ENCODE data around the gene RNF149. TPM values are rescaled to one million over a fixed set of nuclear protein-coding genes. Genes with fewer than 3 reads are reported as not detected.

Gene RNF149
- total and polyA plus RNA-seq, 9 of the 15 experiments (the other 6 are each of a cell fraction or from before 2014, with no cell fraction given): 9.0 to 31.5 (median 22.8) TPM

DNA sequence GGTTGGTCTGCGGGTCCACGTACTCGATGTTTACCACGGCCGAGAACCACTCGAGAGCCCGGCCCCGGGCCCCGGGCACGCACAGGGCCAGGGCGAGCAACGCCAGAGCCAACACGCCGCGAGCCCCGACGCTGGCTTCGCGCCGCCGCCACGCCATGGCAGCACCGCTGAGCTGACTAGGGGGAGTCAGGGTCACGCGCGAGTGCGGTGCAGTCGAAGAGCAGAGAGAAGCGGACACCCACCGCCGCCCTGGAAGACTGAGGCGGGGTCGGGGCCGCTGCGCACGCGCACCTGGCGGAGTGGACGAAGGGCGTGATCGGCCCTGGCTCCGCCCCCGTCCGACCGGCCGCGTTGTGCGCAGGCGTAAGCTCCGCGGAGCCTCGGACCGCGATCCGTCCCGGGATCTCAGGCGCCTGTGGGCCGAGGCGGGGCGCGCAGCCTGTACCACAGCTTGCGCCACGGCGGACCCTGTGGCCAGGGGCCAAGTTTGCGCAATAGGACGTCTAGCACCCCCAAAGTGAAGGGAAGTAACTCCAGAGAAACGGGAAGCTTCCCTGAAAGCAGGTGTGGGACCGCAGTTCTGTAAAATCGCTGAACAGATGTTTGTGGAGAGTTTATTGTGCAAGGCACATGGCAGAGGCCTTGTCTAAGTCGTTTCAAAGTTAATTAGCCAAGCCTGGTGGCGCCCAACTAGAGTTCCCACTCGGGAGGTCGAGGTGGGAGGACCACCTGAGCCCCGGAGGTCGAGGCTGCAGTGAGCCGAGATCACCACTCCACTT is at the start of gene RNF149 (continued):
- TF ChIP-seq BRF1 (IDR thresholded peaks at IDR 0.05; ENCODE audit: borderline replicate concordance, extremely low read depth, insufficient read length) (no peak), FOS (IDR thresholded peaks at IDR 0.05; ENCODE audit: extremely low read depth, insufficient read length) (no peak), ATF7 (IDR thresholded peaks at IDR 0.05) (peak; percentile 80), SMAD3 (CRISPR knock-in tag; conservative IDR thresholded peaks at IDR 0.05) (no peak), ZNF644 (tag; IDR thresholded peaks at IDR 0.05; ENCODE audit: low read depth) (0 out of 2 replicates have a peak, but pooled peaks have one; percentile 31), NFE2L1 (tag; IDR thresholded peaks at IDR 0.05; ENCODE audit: borderline replicate concordance, low read depth) (no peak), TGIF2 (CRISPR knock-in tag; IDR thresholded peaks at IDR 0.05) (no peak), FIP1L1 (IDR thresholded peaks at IDR 0.05; ENCODE audit: low read depth, low read length, poor library complexity, severe bottlenecking) (peak; percentile 82), TSC22D4 (tag; IDR thresholded peaks at IDR 0.05) (no peak), NR4A1 (CRISPR knock-in tag; IDR thresholded peaks at IDR 0.05) (peak; percentile 80; the same call in 1 of the 2 replicates), NR4A1 (tag; IDR thresholded peaks at IDR 0.05) (no peak; the same call in 1 of the 2 replicates), ZNF696 (CRISPR knock-in tag; conservative IDR thresholded peaks at IDR 0.05) (no peak), ETV6 (IDR thresholded peaks at IDR 0.05; ENCODE audit: borderline replicate concordance in 1 of 2, low read depth in 2 of 2, low read length in 1 of 2) (peak in 1 of 2 experiments; percentile 67; a peak in 2 of 4 replicates), ETV6 (CRISPR knock-in tag; IDR thresholded peaks at IDR 0.05; ENCODE audit: borderline replicate concordance) (no peak; the same call in 1 of the 2 replicates), CHD4 (IDR thresholded peaks at IDR 0.05; ENCODE audit: insufficient read depth, insufficient replicate concordance, low read depth, low read length, poor library complexity, severe bottlenecking) (no peak), ZNF668 (CRISPR knock-in tag; IDR thresholded peaks at IDR 0.05) (peak; percentile 56; the same call in 1 of the 2 replicates), TCF7L2 (IDR thresholded peaks at IDR 0.05; ENCODE audit: low read depth, low read length) (no peak), TRIM24 (IDR thresholded peaks at IDR 0.05) (peak in 1 of 2 experiments; percentile 66; a peak in 2 of 4 replicates), BDP1 (IDR thresholded peaks at IDR 0.05; ENCODE audit: insufficient read depth, insufficient read length) (no peak), TOE1 (IDR thresholded peaks at IDR 0.05; ENCODE audit: borderline replicate concordance) (peak; percentile 53; the same call in 1 of the 2 replicates), TOE1 (CRISPR knock-in tag; IDR thresholded peaks at IDR 0.05; ENCODE audit: borderline replicate concordance, low read depth) (no peak; the same call in 1 of the 2 replicates), CBX3 (IDR thresholded peaks at IDR 0.05; ENCODE audit: borderline replicate concordance in 1 of 2, low read length in 2 of 2) (peak in 1 of 2 experiments; percentile 48; a peak in 1 of 3 replicates)
- TF ChIP-seq, protein P1, sequence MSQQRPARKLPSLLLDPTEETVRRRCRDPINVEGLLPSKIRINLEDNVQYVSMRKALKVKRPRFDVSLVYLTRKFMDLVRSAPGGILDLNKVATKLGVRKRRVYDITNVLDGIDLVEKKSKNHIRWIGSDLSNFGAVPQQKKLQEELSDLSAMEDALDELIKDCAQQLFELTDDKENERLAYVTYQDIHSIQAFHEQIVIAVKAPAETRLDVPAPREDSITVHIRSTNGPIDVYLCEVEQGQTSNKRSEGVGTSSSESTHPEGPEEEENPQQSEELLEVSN (IDR thresholded peaks at IDR 0.05; ENCODE audit: borderline replicate concordance in 1 of 2, extremely low read depth in 1 of 2, insufficient read depth in 1 of 2, insufficient read length in 1 of 2, low read depth in 1 of 2, low read length in 1 of 2, poor library complexity in 1 of 2, severe bottlenecking in 1 of 2): peak; percentile 60 to 61
- TF ChIP-seq, protein P2, sequence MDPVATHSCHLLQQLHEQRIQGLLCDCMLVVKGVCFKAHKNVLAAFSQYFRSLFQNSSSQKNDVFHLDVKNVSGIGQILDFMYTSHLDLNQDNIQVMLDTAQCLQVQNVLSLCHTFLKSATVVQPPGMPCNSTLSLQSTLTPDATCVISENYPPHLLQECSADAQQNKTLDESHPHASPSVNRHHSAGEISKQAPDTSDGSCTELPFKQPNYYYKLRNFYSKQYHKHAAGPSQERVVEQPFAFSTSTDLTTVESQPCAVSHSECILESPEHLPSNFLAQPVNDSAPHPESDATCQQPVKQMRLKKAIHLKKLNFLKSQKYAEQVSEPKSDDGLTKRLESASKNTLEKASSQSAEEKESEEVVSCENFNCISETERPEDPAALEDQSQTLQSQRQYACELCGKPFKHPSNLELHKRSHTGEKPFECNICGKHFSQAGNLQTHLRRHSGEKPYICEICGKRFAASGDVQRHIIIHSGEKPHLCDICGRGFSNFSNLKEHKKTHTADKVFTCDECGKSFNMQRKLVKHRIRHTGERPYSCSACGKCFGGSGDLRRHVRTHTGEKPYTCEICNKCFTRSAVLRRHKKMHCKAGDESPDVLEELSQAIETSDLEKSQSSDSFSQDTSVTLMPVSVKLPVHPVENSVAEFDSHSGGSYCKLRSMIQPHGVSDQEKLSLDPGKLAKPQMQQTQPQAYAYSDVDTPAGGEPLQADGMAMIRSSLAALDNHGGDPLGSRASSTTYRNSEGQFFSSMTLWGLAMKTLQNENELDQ (CRISPR knock-in tag; IDR thresholded peaks at IDR 0.05; ENCODE audit: borderline replicate concordance): 0 out of 2 replicates have a peak, but pooled peaks have one; percentile 42
